BE2C (cell line): ENCODE measurements around the gene ANP32A.

ENCODE experiments used
- DNase-seq: peaks from one replicate; pipeline ENCODE4 v3.0.0-alpha.2; 2020
- H3K27me3 ChIP-seq: fragments of 250-450 bp; sonication (Bioruptor Pico); 2 replicates; pipeline ENCODE4 v1.5.1; 2020; ENCODE audit warnings: mild to moderate bottlenecking
- H3K36me3 ChIP-seq: fragments of 250-450 bp; sonication (Bioruptor Pico); 2 replicates; pipeline ENCODE4 v1.5.1; 2020; ENCODE audit warnings: mild to moderate bottlenecking
- H3K4me1 ChIP-seq: fragments of 250-450 bp; sonication (Bioruptor Pico); 2 replicates; pipeline ENCODE4 v1.5.1; 2020
- H3K4me3 ChIP-seq: 2 replicates; pipeline ENCODE4 v1.5.1; 2011; ENCODE audit warnings: low read depth, low read length
- H3K9me3 ChIP-seq: fragments of 250-450 bp; sonication (Bioruptor Pico); 2 replicates; pipeline ENCODE4 v1.5.1; 2020
- CTCF ChIP-seq: IDR thresholded peaks from 2 replicates; pipeline ENCODE4 v1.5.1; 2012; ENCODE audit warnings: mild to moderate bottlenecking, low read depth, low read length

ANP32A gene

GRCh38 chr15:68794307-68794706 lies 26.4 kb downstream of the ANP32A start:
- H3K9me3 ChIP-seq: no peaks in the 10 kb centered on the region

GRCh38 chr15:68793776-68794175 lies 26.9 kb downstream of the ANP32A start:
- H3K9me3 ChIP-seq: no peaks in the 10 kb centered on the region
- TF ChIP-seq CTCF: no peak
- H3K4me1 ChIP-seq: peaks cover 21% of the 10 kb centered on the region
- peaks cover 59% of the 10 kb centered on the region for H3K36me3 ChIP-seq
- DNase-seq: no peak
- H3K4me3 ChIP-seq: no peak overlapping the region
- no peaks in the 10 kb centered on the region for H3K27me3 ChIP-seq

More at GRCh38 chr15:68794307-68794706, 26.4 kb downstream of the ANP32A start:
- no peak for TF ChIP-seq CTCF
- Histone ChIP-seq H3K4me3 (no peak overlapping the region), H3K27me3 (no peaks in the 10 kb centered on the region), H3K4me1 (peaks cover 20% of the 10 kb centered on the region), H3K36me3 (peaks cover 61% of the 10 kb centered on the region)
- DNase-seq: no peak

- H3K4me1 ChIP-seq: peaks cover 19% of the 10 kb centered on the region
- H3K36me3 ChIP-seq: peaks cover 55% of the 10 kb centered on the region
- TF ChIP-seq CTCF: no peak
- no peak for DNase-seq
- H3K27me3 ChIP-seq: no peaks in the 10 kb centered on the region
- H3K4me3 ChIP-seq: no peak overlapping the region
- H3K9me3 ChIP-seq: no peaks in the 10 kb centered on the region
These were observed 27.6 kb downstream of the ANP32A start for GRCh38 chr15:68792901-68793766.

- Histone ChIP-seq H3K9me3 (no peaks in the 10 kb centered on the region), H3K36me3 (peaks cover 65% of the 10 kb centered on the region), H3K4me1 (peaks cover 18% of the 10 kb centered on the region), H3K4me3 (no peak overlapping the region), H3K27me3 (no peaks in the 10 kb centered on the region)
- no peak for TF ChIP-seq CTCF
- DNase-seq: no peak
These were observed 29.0 kb downstream of the ANP32A start for GRCh38 chr15:68791431-68792283.

- Histone ChIP-seq H3K27me3 (no peaks in the 10 kb centered on the region), H3K9me3 (no peaks in the 10 kb centered on the region), H3K4me1 (peaks cover 18% of the 10 kb centered on the region), H3K4me3 (no peak overlapping the region), H3K36me3 (peaks cover 64% of the 10 kb centered on the region)
- DNase-seq: no peak
- no peak for TF ChIP-seq CTCF
These were observed 29.8 kb downstream of the ANP32A start for GRCh38 chr15:68790910-68791309.
